RWPE1 (cell line): ENCODE results near the gene OPN1SW.

Experiments used
- CTCF ChIA-PET: fragments of 350-600 bp; sonication (Branson Sonifier 250); formaldehyde crosslinking; extraction: SDS; loops from one replicate; lab custom pipeline; 2021; lab: Yijun Ruan, JAX
- POLR2A ChIA-PET: fragments of 400-600 bp; formaldehyde crosslinking; extraction: SDS; loops from one replicate; lab custom pipeline; 2020; ENCODE audit warnings: antibody characterized with exemption; ENCODE audit not compliant: low non-redundant PET; lab: Yijun Ruan, JAX
- DNase-seq: peaks from one replicate; pipeline ENCODE4 v3.0.0; 2012; ENCODE audit warnings: low spot score
- H3K27ac ChIP-seq: fragments of 450-650 bp; 2 replicates; pipeline ENCODE4 v1.5.1; 2017
- TF ChIP-seq, protein P1 (sequence below): fragments of 450-650 bp; conservative IDR thresholded peaks from 2 replicates; pipeline ENCODE4 v1.5.1; 2017; ENCODE audit warnings: low read depth, mild to moderate bottlenecking

The OPN1SW gene

DNA sequence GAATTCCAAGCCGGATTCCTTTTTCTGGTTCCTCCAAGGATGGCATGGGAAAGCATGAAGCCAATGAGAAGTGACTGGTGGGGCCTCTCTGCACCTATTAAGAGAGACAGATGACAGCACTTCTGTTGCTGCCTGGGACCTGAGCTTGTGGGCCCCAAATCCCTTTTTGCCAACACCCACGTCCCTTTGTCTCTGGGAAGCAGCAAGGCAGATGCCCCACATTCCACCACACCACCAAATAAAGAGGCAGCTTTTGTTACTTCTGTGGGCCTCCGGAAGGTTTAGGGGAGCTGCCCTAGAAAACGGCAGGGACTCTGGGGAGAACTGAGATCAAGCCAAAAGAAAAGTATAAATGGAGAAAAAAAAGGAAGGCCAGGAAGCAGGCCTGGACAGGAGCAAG lies 19.5 kb upstream of the OPN1SW start:
- no peak for DNase-seq
- ChIA-PET POLR2A (no interaction called here), CTCF (no interaction called here)
- H3K27ac ChIP-seq: no peak overlapping the region
- TF ChIP-seq, protein P1, sequence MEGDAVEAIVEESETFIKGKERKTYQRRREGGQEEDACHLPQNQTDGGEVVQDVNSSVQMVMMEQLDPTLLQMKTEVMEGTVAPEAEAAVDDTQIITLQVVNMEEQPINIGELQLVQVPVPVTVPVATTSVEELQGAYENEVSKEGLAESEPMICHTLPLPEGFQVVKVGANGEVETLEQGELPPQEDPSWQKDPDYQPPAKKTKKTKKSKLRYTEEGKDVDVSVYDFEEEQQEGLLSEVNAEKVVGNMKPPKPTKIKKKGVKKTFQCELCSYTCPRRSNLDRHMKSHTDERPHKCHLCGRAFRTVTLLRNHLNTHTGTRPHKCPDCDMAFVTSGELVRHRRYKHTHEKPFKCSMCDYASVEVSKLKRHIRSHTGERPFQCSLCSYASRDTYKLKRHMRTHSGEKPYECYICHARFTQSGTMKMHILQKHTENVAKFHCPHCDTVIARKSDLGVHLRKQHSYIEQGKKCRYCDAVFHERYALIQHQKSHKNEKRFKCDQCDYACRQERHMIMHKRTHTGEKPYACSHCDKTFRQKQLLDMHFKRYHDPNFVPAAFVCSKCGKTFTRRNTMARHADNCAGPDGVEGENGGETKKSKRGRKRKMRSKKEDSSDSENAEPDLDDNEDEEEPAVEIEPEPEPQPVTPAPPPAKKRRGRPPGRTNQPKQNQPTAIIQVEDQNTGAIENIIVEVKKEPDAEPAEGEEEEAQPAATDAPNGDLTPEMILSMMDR: no peak

DNA sequence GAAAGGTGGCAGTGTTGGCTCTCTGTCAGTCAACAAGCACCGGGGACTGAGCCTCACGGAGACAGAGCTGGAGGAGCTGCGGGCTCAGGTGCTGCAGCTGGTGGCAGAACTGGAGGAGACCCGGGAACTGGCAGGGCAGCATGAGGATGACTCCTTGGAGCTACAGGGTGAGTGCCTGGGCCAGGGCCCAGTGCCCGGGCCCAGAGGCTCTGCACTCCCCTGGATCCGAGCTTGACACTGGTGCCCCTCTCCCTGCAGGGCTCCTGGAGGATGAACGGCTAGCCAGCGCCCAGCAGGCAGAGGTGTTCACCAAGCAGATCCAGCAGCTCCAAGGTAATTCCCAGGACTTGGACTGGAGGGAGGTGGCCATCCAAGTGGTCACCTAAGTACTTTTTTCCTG lies 18.8 kb upstream of the OPN1SW start:
- H3K27ac ChIP-seq: no peak overlapping the region
- no peak for DNase-seq
- TF ChIP-seq, protein P1: no peak
- POLR2A ChIA-PET: no interaction called here
- CTCF ChIA-PET: interaction anchor here (0.6 kb wide), 1 partner anchor 366 kb away, joined by 5 read pairs; no protein-coding TSS in a partner anchor

DNA sequence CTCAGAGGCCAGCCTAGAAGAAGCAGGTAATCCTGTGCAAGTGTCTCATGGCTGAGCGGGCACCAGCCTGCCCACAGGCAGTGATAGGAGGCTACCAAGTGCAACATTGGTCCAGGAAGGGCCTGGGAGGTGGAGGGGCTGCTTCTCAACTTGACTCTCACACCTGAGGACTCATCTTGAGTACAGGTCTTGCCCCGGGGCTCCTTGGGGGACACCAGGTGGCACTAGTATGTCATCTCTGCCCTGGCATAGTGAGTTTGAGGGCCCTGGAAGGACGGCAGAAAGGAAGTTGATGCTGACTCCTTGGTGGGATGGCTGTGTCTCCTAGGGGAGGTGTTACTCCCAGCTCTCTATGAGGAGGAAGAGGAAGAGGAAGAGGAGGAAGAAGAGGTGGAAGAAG lies 18.4 kb upstream of the OPN1SW start:
- ChIA-PET POLR2A (no interaction called here), CTCF (interaction anchor here (0.6 kb wide), 1 partner anchor 365 kb away, joined by 5 read pairs; no protein-coding TSS in a partner anchor)
- TF ChIP-seq, protein P1: no peak
- no peak overlapping the region for H3K27ac ChIP-seq
- no peak for DNase-seq

DNA sequence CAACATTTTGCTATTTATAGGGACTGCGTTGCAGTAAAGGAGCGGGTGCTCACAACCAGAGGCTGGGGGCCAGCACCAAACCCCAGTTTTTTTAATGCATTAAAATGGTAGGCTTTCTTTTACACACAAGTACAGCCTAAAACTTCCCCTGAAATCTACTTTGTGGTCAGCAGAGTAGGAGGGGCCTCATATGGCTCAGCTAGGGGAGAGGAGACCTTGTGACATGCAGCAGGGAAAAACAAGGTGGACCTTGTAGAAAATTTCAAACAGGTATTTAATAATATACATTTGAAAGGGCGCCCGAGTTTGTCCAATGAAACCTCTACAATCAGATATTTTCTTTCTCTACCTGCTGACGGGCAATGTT lies 17.6 kb upstream of the OPN1SW start:
- DNase-seq: no peak
- CTCF ChIA-PET: no interaction called here
- TF ChIP-seq, protein P1: no peak
- POLR2A ChIA-PET: no interaction called here
- H3K27ac ChIP-seq: no peak overlapping the region

DNA sequence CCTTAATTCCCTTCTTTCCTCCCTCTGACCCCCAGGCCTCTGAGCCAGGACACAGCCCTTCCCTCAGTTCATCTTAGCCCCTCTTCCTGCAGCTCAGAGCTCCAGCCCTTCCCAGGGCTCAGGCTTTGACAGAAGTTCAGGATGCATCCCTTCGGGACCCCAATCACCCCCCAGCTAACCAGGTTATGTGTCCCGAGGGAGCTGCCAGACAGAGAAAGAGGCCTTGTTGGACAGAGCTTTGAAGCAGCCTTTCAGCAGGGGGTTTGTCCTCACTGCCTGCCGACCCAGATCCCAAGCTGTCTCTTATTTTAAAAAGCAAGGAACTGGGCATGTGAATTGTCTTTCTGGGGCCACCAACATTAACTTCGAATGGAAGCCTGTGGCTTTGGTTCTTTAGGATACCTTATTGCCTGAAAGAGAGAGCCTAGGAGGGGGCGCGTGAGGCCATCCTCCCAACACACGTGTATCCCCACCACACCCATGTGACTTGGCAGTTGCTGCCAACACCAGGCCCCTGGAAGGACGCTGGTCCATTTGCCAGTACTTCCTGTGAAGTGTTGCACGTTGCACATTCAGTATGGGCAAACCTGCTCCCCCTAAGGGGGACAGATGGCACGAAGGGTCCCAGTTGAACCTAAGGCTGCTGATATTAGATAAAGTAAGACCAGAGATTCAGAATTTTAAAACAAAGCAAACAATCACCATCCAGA lies 17.0 kb upstream of the OPN1SW start:
- no peak overlapping the region for H3K27ac ChIP-seq
- ChIA-PET CTCF (no interaction called here), POLR2A (no interaction called here)
- TF ChIP-seq, protein P1: no peak
- no peak for DNase-seq

DNA sequence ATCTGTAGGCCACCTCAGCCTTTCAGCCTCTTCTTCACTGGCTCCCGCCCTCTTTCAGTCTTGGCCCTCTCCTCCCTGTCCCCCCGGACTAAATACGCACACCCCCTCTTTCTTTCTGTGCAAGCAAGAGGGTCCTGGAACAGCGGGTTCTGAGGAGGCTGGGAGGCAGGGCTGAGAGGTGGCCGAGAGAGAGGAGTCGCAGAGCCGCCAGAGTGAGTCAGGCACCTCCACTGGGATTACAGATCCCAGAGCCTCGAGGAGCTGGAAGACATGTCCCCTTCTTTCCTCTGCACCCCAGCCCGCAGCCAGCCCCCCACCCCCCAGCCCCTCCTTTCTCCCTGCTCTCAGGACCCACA lies 16.4 kb upstream of the OPN1SW start:
- TF ChIP-seq, protein P1: no peak
- no peak overlapping the region for H3K27ac ChIP-seq
- DNase-seq: no peak
- POLR2A ChIA-PET: no interaction called here
- CTCF ChIA-PET: no interaction called here
